Esophagus squamous epithelium (tissue), 4 donors: ENCODE data around the gene ARMH3.

Experiments
- CTCF ChIP-seq, 6 experiments: fragments of 450-650 bp in 4 of 6; fragments of 200-600 bp in 2 of 6; sonication (generic) in 2 of 6; IDR thresholded peaks; one replicate each; pipeline ENCODE4 v1.5.1; 2016 to 2019; ENCODE audit warnings: antibody characterized with exemption in 6 of 6, mild to moderate bottlenecking in 4 of 6, moderate library complexity in 4 of 6
- POLR2A ChIP-seq, 4 donors: fragments of 450-650 bp; IDR thresholded peaks; one replicate each; pipeline ENCODE4 v1.6.1; 2017; ENCODE audit warnings: antibody characterized with exemption in 4 of 4, mild to moderate bottlenecking in 4 of 4, moderate library complexity in 3 of 4

DNA sequence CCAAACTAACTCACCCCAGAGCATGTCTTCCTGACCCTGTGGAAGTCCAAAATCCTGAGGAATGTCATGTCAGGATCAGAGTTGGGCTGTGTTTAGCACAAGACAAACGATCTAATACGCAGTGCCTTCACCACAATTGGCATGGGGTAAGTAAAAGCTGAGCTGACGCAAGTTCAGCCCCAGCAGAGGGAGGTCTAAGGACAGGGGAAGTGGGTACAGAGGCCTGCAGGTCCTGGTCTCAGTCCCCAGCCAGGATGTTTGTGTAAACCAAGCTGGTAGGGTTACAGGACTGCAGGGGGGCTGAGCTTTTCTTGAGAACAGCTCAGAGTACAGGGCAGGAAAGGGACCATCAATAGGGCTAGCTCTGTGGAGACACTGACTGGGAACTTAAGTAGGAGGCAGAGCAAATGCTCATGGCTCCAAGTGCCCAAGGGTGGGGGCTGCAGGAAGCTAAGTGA lies 207.1 kb downstream of the ARMH3 start:
- TF ChIP-seq CTCF (IDR thresholded peaks at IDR 0.05) (no peak), POLR2A (IDR thresholded peaks at IDR 0.05) (no peak)
